ENCODE measurements around the gene LRRC14B. TPM values are rescaled to one million over a fixed set of nuclear protein-coding genes. Genes with fewer than 3 reads are reported as not detected.
A peak's percentile ranks its signal among the peaks of the same experiment; 100 is the strongest.
"Not testable (repeated sequence)": the region's sequence is repeated elsewhere in the genome, so short reads cannot be mapped to it uniquely, and the experiment has no call there.

LRRC14B gene
- total RNA-seq, 2 donors from 2014 or later = not detected

- Histone ChIP-seq H3K9me3 (ENCODE audit: control insufficient read depth, low read length) (no peaks in the 10 kb centered on the region), H3K4me1 (ENCODE audit: control insufficient read depth, insufficient read depth, low read length) (no peaks in the 10 kb centered on the region), H3K36me3 (ENCODE audit: control insufficient read depth, insufficient read depth, low read length) (peaks cover 5% of the 10 kb centered on the region), H3K27ac (ENCODE audit: low read depth, low read length) (no peak overlapping the region), H3K27me3 (ENCODE audit: control insufficient read depth, insufficient read depth, low read length, poor library complexity, severe bottlenecking) (no peaks in the 10 kb centered on the region), H3K9ac (ENCODE audit: extremely low read depth, low read length, poor library complexity, severe bottlenecking) (no peak overlapping the region), H3K4me3 (ENCODE audit: low read length) (peak overlapping the region; percentile 87)
- peaks cover 24% of the 10 kb centered on the region for H3K4me1 Mint-ChIP-seq
- WGBS, 2 experiments (ENCODE audit: insufficient coverage in 1 of 2, insufficient read length in 1 of 2) = 80 to 84% methylated on average over 4 of the region's 4 CpGs
- TF ChIP-seq, protein P1, sequence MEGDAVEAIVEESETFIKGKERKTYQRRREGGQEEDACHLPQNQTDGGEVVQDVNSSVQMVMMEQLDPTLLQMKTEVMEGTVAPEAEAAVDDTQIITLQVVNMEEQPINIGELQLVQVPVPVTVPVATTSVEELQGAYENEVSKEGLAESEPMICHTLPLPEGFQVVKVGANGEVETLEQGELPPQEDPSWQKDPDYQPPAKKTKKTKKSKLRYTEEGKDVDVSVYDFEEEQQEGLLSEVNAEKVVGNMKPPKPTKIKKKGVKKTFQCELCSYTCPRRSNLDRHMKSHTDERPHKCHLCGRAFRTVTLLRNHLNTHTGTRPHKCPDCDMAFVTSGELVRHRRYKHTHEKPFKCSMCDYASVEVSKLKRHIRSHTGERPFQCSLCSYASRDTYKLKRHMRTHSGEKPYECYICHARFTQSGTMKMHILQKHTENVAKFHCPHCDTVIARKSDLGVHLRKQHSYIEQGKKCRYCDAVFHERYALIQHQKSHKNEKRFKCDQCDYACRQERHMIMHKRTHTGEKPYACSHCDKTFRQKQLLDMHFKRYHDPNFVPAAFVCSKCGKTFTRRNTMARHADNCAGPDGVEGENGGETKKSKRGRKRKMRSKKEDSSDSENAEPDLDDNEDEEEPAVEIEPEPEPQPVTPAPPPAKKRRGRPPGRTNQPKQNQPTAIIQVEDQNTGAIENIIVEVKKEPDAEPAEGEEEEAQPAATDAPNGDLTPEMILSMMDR (conservative IDR thresholded peaks at IDR 0.05) = no peak
- H3K36me3 Mint-ChIP-seq (ENCODE audit: low read depth) = peaks cover 14% of the 10 kb centered on the region
- H3K27me3 Mint-ChIP-seq (ENCODE audit: insufficient read depth) = no peaks in the 10 kb centered on the region
- peak overlapping the region; percentile 81 for H3K4me3 Mint-ChIP-seq
- DNase-seq = no peak
- H3K27ac Mint-ChIP-seq = no peak overlapping the region
- no peaks in the 10 kb centered on the region for H3K9me3 Mint-ChIP-seq
These were observed 28.7 kb downstream of the LRRC14B start for GRCh38 chr5:219991-220390.

- not testable (repeated sequence) for H3K27ac ChIP-seq (ENCODE audit: low read depth, low read length); H3K9me3 ChIP-seq (ENCODE audit: control insufficient read depth, low read length); H3K27ac Mint-ChIP-seq; H3K27me3 Mint-ChIP-seq (ENCODE audit: insufficient read depth); H3K27me3 ChIP-seq (ENCODE audit: control insufficient read depth, insufficient read depth, low read length, poor library complexity, severe bottlenecking); H3K4me1 ChIP-seq (ENCODE audit: control insufficient read depth, insufficient read depth, low read length); H3K9me3 Mint-ChIP-seq; H3K4me3 ChIP-seq (ENCODE audit: low read length); H3K9ac ChIP-seq (ENCODE audit: extremely low read depth, low read length, poor library complexity, severe bottlenecking); H3K4me3 Mint-ChIP-seq; DNase-seq
- H3K4me1 Mint-ChIP-seq = peaks cover 20% of the 10 kb centered on the region
- H3K36me3 Mint-ChIP-seq (ENCODE audit: low read depth) = peaks cover 29% of the 10 kb centered on the region
- peaks cover 22% of the 10 kb centered on the region for H3K36me3 ChIP-seq (ENCODE audit: control insufficient read depth, insufficient read depth, low read length)
- WGBS, 2 experiments (ENCODE audit: insufficient coverage in 1 of 2, insufficient read length in 1 of 2) = 88 to 100% methylated on average over 3 to 6 of the region's 6 CpGs
These were observed 31.8 kb downstream of the LRRC14B start for GRCh38 chr5:222951-223715.

DNA sequence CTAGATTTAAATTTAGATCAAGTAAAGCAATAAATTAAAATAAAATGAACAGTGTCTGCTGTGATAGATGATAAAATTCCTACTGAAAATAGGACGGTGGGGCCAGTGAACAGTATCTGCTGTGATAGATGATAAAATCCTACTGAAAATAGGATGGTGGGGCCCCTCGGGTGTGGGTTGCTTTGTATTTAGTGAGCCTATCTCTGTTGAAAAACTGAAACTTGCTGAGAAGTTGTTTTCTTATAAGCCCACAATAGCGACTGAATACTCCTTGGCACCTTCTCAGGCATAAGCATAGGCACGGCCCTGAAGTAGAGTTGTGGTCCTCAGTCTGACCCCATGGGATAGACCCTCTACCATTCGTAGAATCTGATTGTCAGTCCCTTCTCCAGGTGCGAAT lies 32.5 kb downstream of the LRRC14B start:
- H3K4me3 ChIP-seq (ENCODE audit: low read length) = no peak overlapping the region
- no peak overlapping the region for H3K27ac ChIP-seq (ENCODE audit: low read depth, low read length)
- no peaks in the 10 kb centered on the region for H3K27me3 ChIP-seq (ENCODE audit: control insufficient read depth, insufficient read depth, low read length, poor library complexity, severe bottlenecking)
- no peaks in the 10 kb centered on the region for H3K9me3 Mint-ChIP-seq
- peaks cover 34% of the 10 kb centered on the region for H3K36me3 Mint-ChIP-seq (ENCODE audit: low read depth)
- peaks cover 20% of the 10 kb centered on the region for H3K4me1 Mint-ChIP-seq
- H3K36me3 ChIP-seq (ENCODE audit: control insufficient read depth, insufficient read depth, low read length) = peaks cover 29% of the 10 kb centered on the region
- DNase-seq = no peak
- WGBS, 2 experiments (ENCODE audit: insufficient coverage in 1 of 2, insufficient read length in 1 of 2) = 79 to 90% methylated on average over 5 to 6 of the region's 6 CpGs
- no peaks in the 10 kb centered on the region for H3K4me1 ChIP-seq (ENCODE audit: control insufficient read depth, insufficient read depth, low read length)
- no peak overlapping the region for H3K4me3 Mint-ChIP-seq
- no peak overlapping the region for H3K27ac Mint-ChIP-seq
- H3K27me3 Mint-ChIP-seq (ENCODE audit: insufficient read depth) = no peaks in the 10 kb centered on the region
- H3K9me3 ChIP-seq (ENCODE audit: control insufficient read depth, low read length) = no peaks in the 10 kb centered on the region
- TF ChIP-seq, protein P1 (conservative IDR thresholded peaks at IDR 0.05) = no peak
- no peak overlapping the region for H3K9ac ChIP-seq (ENCODE audit: extremely low read depth, low read length, poor library complexity, severe bottlenecking)
